ENCODE measurements around the gene TP53BP2. TPM values are rescaled to one million over a fixed set of nuclear protein-coding genes. Genes with fewer than 3 reads are reported as not detected.

TP53BP2 gene
- total RNA-seq, 1 donor from 2014 or later = 31.9 TPM

GRCh38 chr1:223763881-223764280 is 81.9 kb downstream of the TP53BP2 start:
- Histone ChIP-seq H3K36me3 (peaks cover 2 to 56% of the 10 kb centered on the region in 2 donors), H3K9me3 (no peaks in the 10 kb centered on the region), H3K4me1 (no peaks in the 10 kb centered on the region), H3K4me3 (no peak overlapping the region), H3K27me3 (no peaks in the 10 kb centered on the region), H3K27ac (no peak overlapping the region)
- intact Hi-C loops (cut with DNase I) = no loop called here
- DNase-seq (ENCODE audit: extremely low spot score in 2 of 2) = no peak
- no peak for TF ChIP-seq POLR2AphosphoS5 (IDR thresholded peaks at IDR 0.05; ENCODE audit: insufficient read depth in 1 of 2, low read depth in 1 of 2)

- Histone ChIP-seq H3K4me1 (no peaks in the 10 kb centered on the region), H3K27ac (no peak overlapping the region), H3K4me3 (no peak overlapping the region), H3K9me3 (no peaks in the 10 kb centered on the region), H3K36me3 (peaks cover 0 to 60% of the 10 kb centered on the region in 2 donors), H3K27me3 (no peaks in the 10 kb centered on the region)
- TF ChIP-seq POLR2A (IDR thresholded peaks at IDR 0.05) (no peak), CTCF (IDR thresholded peaks at IDR 0.05) (no peak), POLR2AphosphoS5 (IDR thresholded peaks at IDR 0.05; ENCODE audit: insufficient read depth in 1 of 2, low read depth in 1 of 2) (no peak)
- DNase-seq (ENCODE audit: extremely low spot score in 2 of 2) = no peak
- intact Hi-C loops (cut with DNase I) = no loop called here
Observed at GRCh38 chr1:223763251-223763650, 82.5 kb downstream of the TP53BP2 start.

- intact Hi-C loops (cut with DNase I) = no loop called here
- DNase-seq (ENCODE audit: extremely low spot score in 2 of 2) = no peak
- Histone ChIP-seq H3K4me3 (no peak overlapping the region), H3K36me3 (peaks cover 0 to 78% of the 10 kb centered on the region in 2 donors), H3K27me3 (no peaks in the 10 kb centered on the region), H3K4me1 (no peaks in the 10 kb centered on the region), H3K9me3 (no peaks in the 10 kb centered on the region), H3K27ac (no peak overlapping the region)
- TF ChIP-seq POLR2A (IDR thresholded peaks at IDR 0.05) = no peak
- no peak for TF ChIP-seq CTCF (IDR thresholded peaks at IDR 0.05)
Observed at GRCh38 chr1:223761411-223761810, 84.3 kb downstream of the TP53BP2 start.

- peaks cover 0 to 84% of the 10 kb centered on the region in 2 donors for H3K36me3 ChIP-seq
Observed at GRCh38 chr1:223760833-223761232, 84.9 kb downstream of the TP53BP2 start.

GRCh38 chr1:223759273-223759672 is 86.5 kb downstream of the TP53BP2 start:
- no peaks in the 10 kb centered on the region for H3K27me3 ChIP-seq
- intact Hi-C loops (cut with DNase I) = no loop called here
- H3K36me3 ChIP-seq = peaks cover 0 to 85% of the 10 kb centered on the region in 2 donors
- no peaks in the 10 kb centered on the region for H3K9me3 ChIP-seq
- H3K4me1 ChIP-seq = no peaks in the 10 kb centered on the region
- TF ChIP-seq POLR2AphosphoS5 (IDR thresholded peaks at IDR 0.05; ENCODE audit: insufficient read depth in 1 of 2, low read depth in 1 of 2) (no peak), POLR2A (IDR thresholded peaks at IDR 0.05) (no peak)
- no peak for DNase-seq (ENCODE audit: extremely low spot score in 2 of 2)
- no peak overlapping the region for H3K4me3 ChIP-seq
- no peak overlapping the region for H3K27ac ChIP-seq

More at GRCh38 chr1:223760833-223761232, 84.9 kb downstream of the TP53BP2 start:
- Histone ChIP-seq H3K4me3 (no peak overlapping the region), H3K9me3 (no peaks in the 10 kb centered on the region), H3K27me3 (no peaks in the 10 kb centered on the region), H3K4me1 (no peaks in the 10 kb centered on the region), H3K27ac (no peak overlapping the region)
- TF ChIP-seq POLR2AphosphoS5 (IDR thresholded peaks at IDR 0.05; ENCODE audit: insufficient read depth in 1 of 2, low read depth in 1 of 2) = no peak
- no peak for TF ChIP-seq POLR2A (IDR thresholded peaks at IDR 0.05)
- TF ChIP-seq CTCF (IDR thresholded peaks at IDR 0.05) = no peak
- intact Hi-C loops (cut with DNase I) = no loop called here
- no peak for DNase-seq (ENCODE audit: extremely low spot score in 2 of 2)

GRCh38 chr1:223758734-223759133 is 87.0 kb downstream of the TP53BP2 start:
- DNase-seq (ENCODE audit: extremely low spot score in 2 of 2) = no peak
- no peaks in the 10 kb centered on the region for H3K27me3 ChIP-seq
- intact Hi-C loops (cut with DNase I) = no loop called here
- no peaks in the 10 kb centered on the region for H3K9me3 ChIP-seq
- H3K4me1 ChIP-seq = no peaks in the 10 kb centered on the region
- H3K4me3 ChIP-seq = no peak overlapping the region
- H3K36me3 ChIP-seq = peaks cover 0 to 85% of the 10 kb centered on the region in 2 donors
- H3K27ac ChIP-seq = no peak overlapping the region
- no peak for TF ChIP-seq CTCF (IDR thresholded peaks at IDR 0.05)
- no peak for TF ChIP-seq POLR2A (IDR thresholded peaks at IDR 0.05)
- TF ChIP-seq POLR2AphosphoS5 (IDR thresholded peaks at IDR 0.05; ENCODE audit: insufficient read depth in 1 of 2, low read depth in 1 of 2) = no peak
